GM12875 (cell line): Measurements from ENCODE around the gene SFXN2.

Experiments used
- H3K4me3 ChIP-seq: one replicate; pipeline ENCODE4 v1.5.1; 2011; ENCODE audit warnings: low read depth, low read length, control low read depth
- TF ChIP-seq, protein P1 (sequence below): IDR thresholded peaks from 2 replicates; pipeline ENCODE4 v1.5.1; 2011; ENCODE audit warnings: low read depth, mild to moderate bottlenecking, control low read depth, inconsistent platforms, low read length, moderate library complexity, borderline replicate concordance; ENCODE audit not compliant: insufficient read depth

The SFXN2 gene

DNA sequence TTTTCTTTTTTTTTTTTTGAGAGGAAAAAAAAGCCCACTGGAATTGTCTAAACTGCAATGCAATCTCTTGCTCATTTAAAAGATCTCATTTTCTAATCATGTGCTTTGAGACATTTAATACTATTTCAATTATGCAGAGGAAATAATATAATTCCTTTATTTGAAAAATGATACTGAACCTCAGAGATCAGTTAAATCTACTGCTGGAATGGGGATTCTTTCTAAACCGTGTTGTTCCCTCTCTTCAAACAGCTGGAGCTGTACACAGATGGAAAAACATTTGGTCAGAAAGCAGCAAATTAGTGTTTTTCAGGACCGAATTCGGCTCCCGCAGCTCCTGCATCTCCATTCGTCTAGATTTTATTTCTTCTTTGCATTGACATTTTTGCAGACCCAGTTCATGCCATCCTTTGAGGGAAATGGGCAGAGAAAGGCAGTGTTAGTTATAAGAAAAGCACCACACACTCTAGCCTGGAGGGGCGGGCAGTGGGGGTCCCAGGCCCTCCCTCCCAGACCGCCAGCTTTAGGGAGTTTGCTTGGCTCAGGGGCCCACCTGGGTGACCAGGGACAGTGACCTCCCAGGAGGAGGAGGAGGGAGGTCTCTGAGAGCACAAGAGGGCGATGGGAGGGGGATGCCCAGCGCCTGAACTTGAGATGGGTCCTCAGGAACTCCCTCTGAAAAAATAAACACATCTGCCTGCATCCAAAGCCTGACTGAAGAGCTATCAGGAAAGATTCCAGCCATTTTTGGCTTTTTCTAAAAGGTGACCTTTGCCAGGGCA is 37.7 kb upstream of the SFXN2 start:
- TF ChIP-seq, protein P1, sequence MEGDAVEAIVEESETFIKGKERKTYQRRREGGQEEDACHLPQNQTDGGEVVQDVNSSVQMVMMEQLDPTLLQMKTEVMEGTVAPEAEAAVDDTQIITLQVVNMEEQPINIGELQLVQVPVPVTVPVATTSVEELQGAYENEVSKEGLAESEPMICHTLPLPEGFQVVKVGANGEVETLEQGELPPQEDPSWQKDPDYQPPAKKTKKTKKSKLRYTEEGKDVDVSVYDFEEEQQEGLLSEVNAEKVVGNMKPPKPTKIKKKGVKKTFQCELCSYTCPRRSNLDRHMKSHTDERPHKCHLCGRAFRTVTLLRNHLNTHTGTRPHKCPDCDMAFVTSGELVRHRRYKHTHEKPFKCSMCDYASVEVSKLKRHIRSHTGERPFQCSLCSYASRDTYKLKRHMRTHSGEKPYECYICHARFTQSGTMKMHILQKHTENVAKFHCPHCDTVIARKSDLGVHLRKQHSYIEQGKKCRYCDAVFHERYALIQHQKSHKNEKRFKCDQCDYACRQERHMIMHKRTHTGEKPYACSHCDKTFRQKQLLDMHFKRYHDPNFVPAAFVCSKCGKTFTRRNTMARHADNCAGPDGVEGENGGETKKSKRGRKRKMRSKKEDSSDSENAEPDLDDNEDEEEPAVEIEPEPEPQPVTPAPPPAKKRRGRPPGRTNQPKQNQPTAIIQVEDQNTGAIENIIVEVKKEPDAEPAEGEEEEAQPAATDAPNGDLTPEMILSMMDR = no peak
- H3K4me3 ChIP-seq = no peak overlapping the region

DNA sequence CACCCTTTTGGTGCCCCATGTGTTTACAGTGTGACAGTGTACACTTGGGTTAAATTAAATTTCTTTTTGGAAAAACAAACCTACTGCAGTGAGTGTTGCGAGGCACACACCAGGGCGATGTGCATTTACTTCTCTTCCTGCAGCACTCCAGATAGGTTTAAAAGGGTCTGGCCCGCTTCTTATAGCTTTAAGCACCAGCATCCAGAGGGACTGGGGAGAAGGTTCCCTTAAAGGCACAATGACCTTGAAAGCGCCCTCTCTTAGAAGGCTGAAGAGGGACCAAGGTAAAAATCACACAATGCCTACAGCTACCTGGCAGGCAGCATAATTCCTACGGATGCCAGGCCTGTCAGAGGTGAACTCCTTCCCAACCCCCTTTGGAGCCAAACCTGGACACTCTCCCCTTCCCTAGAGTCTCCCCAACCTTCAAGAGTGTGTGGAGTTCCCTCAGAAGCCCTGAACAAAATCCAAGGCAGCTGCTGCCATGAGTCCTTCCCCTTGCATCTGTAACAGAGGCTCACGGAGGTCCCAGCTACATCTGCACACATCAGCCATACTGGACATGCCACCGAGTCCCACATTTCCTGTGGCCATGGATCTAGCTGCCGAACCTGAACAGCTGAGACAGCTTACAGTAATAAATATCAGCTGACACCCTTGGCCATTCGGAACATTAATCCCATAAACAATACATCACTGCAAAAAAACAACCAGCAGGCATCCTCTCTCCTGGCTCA is 36.9 kb upstream of the SFXN2 start:
- no peak overlapping the region for H3K4me3 ChIP-seq
- TF ChIP-seq, protein P1 = no peak

DNA sequence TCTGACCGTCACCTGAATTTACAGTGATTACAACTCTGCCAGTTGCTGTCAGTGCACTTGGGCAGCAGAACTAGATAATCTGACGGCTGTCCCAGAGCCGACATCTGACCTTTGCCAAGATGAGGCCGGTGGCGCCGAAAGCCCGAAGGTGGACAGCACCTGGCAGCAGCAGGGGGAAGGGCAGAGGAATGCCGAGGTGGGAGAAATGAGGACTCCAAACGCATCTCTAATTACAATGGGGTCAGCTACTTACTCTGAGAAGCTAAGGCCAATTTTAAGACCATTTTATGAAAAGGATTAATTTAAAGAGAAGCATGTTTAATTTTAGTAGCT is 36.4 kb upstream of the SFXN2 start:
- TF ChIP-seq, protein P1 = no peak
- H3K4me3 ChIP-seq = no peak overlapping the region

DNA sequence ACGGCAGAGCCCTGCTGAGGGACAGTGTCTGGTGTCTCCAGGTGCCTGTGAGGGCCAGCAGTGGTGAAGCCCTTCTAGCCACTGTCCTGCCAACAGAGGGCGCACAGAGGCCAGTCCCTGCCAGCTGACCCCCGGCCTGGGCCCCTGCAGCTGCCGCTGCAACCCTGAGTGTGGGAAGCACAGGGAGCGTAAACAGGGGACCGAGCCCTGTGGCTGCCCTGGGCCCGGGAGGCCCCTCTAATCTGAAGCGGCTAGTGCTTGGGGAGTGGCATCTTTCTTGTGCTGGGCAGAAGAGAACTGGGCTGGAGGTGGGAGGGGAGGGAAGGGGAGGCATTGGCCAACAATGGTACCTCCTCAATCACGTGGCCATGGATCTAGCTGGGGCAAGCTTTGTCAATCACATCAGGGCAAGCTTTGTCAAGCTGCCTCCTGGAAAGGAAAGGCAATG is 35.6 kb upstream of the SFXN2 start:
- H3K4me3 ChIP-seq = no peak overlapping the region
- TF ChIP-seq, protein P1 = peak; percentile 74

DNA sequence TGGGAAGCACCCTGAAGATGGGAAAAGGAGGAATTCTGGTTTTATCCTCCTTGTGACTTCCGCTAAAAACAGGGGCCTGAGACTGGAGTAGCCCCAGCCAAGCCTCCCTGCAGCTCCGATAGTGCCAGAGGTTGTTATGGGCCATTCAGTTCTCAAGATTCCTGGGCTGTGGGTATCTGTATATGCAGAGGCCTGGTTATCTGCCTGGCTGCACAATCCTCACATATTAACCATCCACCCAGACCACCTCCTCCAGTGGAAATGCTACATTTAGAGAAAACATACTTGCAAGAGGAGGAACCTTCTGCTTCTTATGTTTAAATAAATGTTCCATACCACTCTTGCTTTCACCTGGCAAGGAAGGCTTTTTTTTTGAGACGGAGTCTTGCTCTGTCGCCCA is 34.8 kb upstream of the SFXN2 start:
- TF ChIP-seq, protein P1 = no peak
- no peak overlapping the region for H3K4me3 ChIP-seq

DNA sequence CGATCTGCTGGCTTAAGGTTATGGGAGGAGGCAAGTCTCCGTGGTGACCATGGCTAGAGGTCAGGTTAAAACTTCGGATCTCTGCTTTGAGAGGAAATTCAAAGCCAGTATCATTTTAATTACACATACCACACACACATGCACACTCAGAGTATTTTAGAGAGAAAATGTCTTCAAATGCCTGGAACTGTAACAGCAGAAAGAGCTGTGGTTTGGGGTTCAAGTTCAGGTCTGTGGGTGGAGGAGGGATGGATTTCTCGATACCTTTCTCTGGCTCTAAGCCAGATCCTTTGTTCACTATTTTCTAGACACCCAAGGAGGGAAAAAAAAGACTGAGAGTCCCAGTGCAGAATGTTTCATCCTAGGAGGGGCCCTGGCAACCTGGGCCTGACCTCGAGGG is 32.7 kb upstream of the SFXN2 start:
- TF ChIP-seq, protein P1 = no peak
- H3K4me3 ChIP-seq = no peak overlapping the region

DNA sequence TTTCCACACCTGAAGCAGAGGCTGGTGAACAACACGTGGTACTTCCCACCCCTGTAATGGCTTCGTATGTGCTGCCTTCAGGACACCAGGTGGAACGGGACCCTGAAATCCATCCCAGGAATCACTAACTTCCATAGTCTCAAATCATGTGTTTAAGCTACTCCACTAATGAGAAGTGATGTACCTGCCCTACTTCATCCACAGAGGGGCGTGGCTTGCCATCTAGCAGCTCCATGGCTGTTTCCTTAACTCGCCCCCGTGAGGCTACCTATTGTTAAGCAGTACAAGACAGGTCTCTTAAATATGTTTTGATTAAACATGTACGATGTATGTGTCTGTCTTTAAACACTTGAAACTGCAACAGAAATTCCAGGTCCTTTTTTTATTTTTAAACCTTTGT is 32.0 kb upstream of the SFXN2 start:
- TF ChIP-seq, protein P1 = no peak
- H3K4me3 ChIP-seq = no peak overlapping the region
